CD1c-positive myeloid dendritic cell (primary cell): Measurements from ENCODE around the gene AADACL4.
"Not testable (repeated sequence)": the region's sequence is repeated elsewhere in the genome, so short reads cannot be mapped to it uniquely, and the experiment has no call there.

Source experiments
- DNase-seq: peaks from one replicate; pipeline ENCODE4 v3.0.0-alpha.2; 2016; ENCODE audit errors: extremely low spot score

The AADACL4 gene

GRCh38 chr1:12629511-12629956, 14.4 kb upstream of the AADACL4 start:
- DNase-seq = no peak

GRCh38 chr1:12629985-12630760, 13.7 kb upstream of the AADACL4 start:
- DNase-seq = no peak

- peak; percentile 45 for DNase-seq
Observed at GRCh38 chr1:12630946-12631530, 12.8 kb upstream of the AADACL4 start.

GRCh38 chr1:12631571-12631970, 12.3 kb upstream of the AADACL4 start:
- no peak for DNase-seq

- no peak for DNase-seq
Observed at GRCh38 chr1:12634156-12634555, 9.7 kb upstream of the AADACL4 start.

- no peak for DNase-seq
Observed at GRCh38 chr1:12634696-12635202, 9.1 kb upstream of the AADACL4 start.

GRCh38 chr1:12636098-12636950, 7.6 kb upstream of the AADACL4 start:
- no peak for DNase-seq

- DNase-seq = no peak
Observed at GRCh38 chr1:12637693-12638092, 6.2 kb upstream of the AADACL4 start.

GRCh38 chr1:12640237-12640957, 3.5 kb upstream of the AADACL4 start:
- DNase-seq = no peak

GRCh38 chr1:12640958-12641272, 3.0 kb upstream of the AADACL4 start:
- DNase-seq = no peak

GRCh38 chr1:12643079-12643478, 806 bp upstream of the AADACL4 start:
- no peak for DNase-seq

- no peak for DNase-seq
Observed at GRCh38 chr1:12644237-12644636, 352 bp downstream of the AADACL4 start.

- no peak for DNase-seq
Observed at GRCh38 chr1:12644829-12645228, 944 bp downstream of the AADACL4 start.

GRCh38 chr1:12645401-12645800, 1.5 kb downstream of the AADACL4 start:
- not testable (repeated sequence) for DNase-seq

GRCh38 chr1:12648741-12649140, 4.9 kb downstream of the AADACL4 start:
- no peak for DNase-seq

- DNase-seq = no peak
Observed at GRCh38 chr1:12649971-12650421, 6.1 kb downstream of the AADACL4 start.

- DNase-seq = no peak
Observed at GRCh38 chr1:12654004-12654567, 10.2 kb downstream of the AADACL4 start.

GRCh38 chr1:12654657-12655056, 10.8 kb downstream of the AADACL4 start:
- DNase-seq = no peak

GRCh38 chr1:12656575-12656974, 12.7 kb downstream of the AADACL4 start:
- DNase-seq = no peak

- DNase-seq = no peak
Observed at GRCh38 chr1:12657060-12657884, 13.4 kb downstream of the AADACL4 start.
